DND-41 (cell line): ENCODE measurements around the gene RPUSD1.

Experiments used
- ATAC-seq: fragments of 200-7000 bp; cut with Tn5 transposase; 3 replicates; pipeline ENCODE4 v1.9.1; 2021; ENCODE audit warnings: low read depth; ENCODE audit not compliant: insufficient read depth
- DNase-seq: peaks from one replicate; pipeline ENCODE4 v3.0.0-alpha.2; 2020
- H2AFZ ChIP-seq: 2 replicates; pipeline ENCODE4 v1.6.0; 2012; ENCODE audit warnings: low read depth, low read length
- H3K27ac ChIP-seq: 2 replicates; pipeline ENCODE4 v1.5.1; 2012; ENCODE audit warnings: low read length, inconsistent platforms
- H3K27me3 ChIP-seq: fragments of 200-600 bp; sonication (generic); 2 replicates; pipeline ENCODE4 v1.6.0; 2012; ENCODE audit warnings: low read length, mild to moderate bottlenecking, inconsistent platforms; ENCODE audit not compliant: insufficient read depth, poor library complexity
- H3K36me3 ChIP-seq: 2 replicates; pipeline ENCODE4 v1.5.1; 2012; ENCODE audit warnings: low read length, inconsistent platforms; ENCODE audit not compliant: insufficient read depth
- H3K4me1 ChIP-seq: 2 replicates; pipeline ENCODE4 v1.5.1; 2012; ENCODE audit warnings: mild to moderate bottlenecking, low read length; ENCODE audit not compliant: insufficient read depth
- H3K4me2 ChIP-seq: 2 replicates; pipeline ENCODE4 v1.6.0; 2012; ENCODE audit warnings: mild to moderate bottlenecking, moderate library complexity, low read length, inconsistent platforms; ENCODE audit not compliant: insufficient read depth
- H3K4me3 ChIP-seq, 2 experiments: fragments of 200-600 bp in 1 of 2; shearing (Covaris generic) in 1 of 2; 2 replicates each; pipeline ENCODE4 v1.5.1; 2012 to 2016; ENCODE audit warnings: inconsistent platforms in 2 of 2, low read length in 2 of 2, mild to moderate bottlenecking in 2 of 2, low read depth in 1 of 2, moderate library complexity in 1 of 2
- H3K79me2 ChIP-seq: 2 replicates; pipeline ENCODE4 v1.6.0; 2012; ENCODE audit warnings: low read length, inconsistent platforms; ENCODE audit not compliant: insufficient read depth
- H3K9ac ChIP-seq: 2 replicates; pipeline ENCODE4 v1.6.0; 2012; ENCODE audit warnings: low read depth, mild to moderate bottlenecking, inconsistent platforms, low read length, moderate library complexity
- H3K9me3 ChIP-seq: 2 replicates; pipeline ENCODE4 v1.5.1; 2012; ENCODE audit warnings: low read length, moderate library complexity, mild to moderate bottlenecking, inconsistent platforms; ENCODE audit not compliant: insufficient read depth, severe bottlenecking
- H4K20me1 ChIP-seq: 2 replicates; pipeline ENCODE4 v1.6.0; 2012; ENCODE audit warnings: low read length; ENCODE audit not compliant: insufficient read depth
- CTCF ChIP-seq: IDR thresholded peaks from 2 replicates; pipeline ENCODE4 v1.5.1; 2012; ENCODE audit warnings: borderline replicate concordance, low read length, moderate library complexity, mild to moderate bottlenecking; ENCODE audit not compliant: poor library complexity, severe bottlenecking; ENCODE audit errors: extremely low read depth
- EZH2 ChIP-seq: IDR thresholded peaks from 3 replicates; pipeline ENCODE4 v1.6.1; 2012; ENCODE audit warnings: borderline replicate concordance, low read depth, mild to moderate bottlenecking, moderate library complexity, low read length, inconsistent platforms; ENCODE audit not compliant: severe bottlenecking

The RPUSD1 gene

GRCh38 chr16:790086-790485, 1.9 kb upstream of the RPUSD1 start:
- Histone ChIP-seq H3K36me3 (peaks cover 85% of the 10 kb centered on the region), H3K79me2 (peaks cover 54% of the 10 kb centered on the region), H3K9ac (peak overlapping the region; percentile 93), H3K4me1 (peaks cover 38% of the 10 kb centered on the region), H3K27me3 (no peaks in the 10 kb centered on the region), H4K20me1 (peaks cover 85% of the 10 kb centered on the region), H2AFZ (no peak overlapping the region), H3K4me2 (peak overlapping the region; percentile 100), H3K4me3 (peak overlapping the region in 1 of 2 experiments; percentile 94; a peak in 2 of 4 replicates), H3K9me3 (no peaks in the 10 kb centered on the region), H3K27ac (no peak overlapping the region)
- DNase-seq, result no peak
- no peak for ATAC-seq
- no peak for TF ChIP-seq EZH2

- DNase-seq, result no peak
- peaks cover 83% of the 10 kb centered on the region for H3K36me3 ChIP-seq
- peak overlapping the region; percentile 100 for H3K4me2 ChIP-seq
- ATAC-seq, result no peak
- peak overlapping the region; percentile 76 for H3K27ac ChIP-seq
- H3K27me3 ChIP-seq, result no peaks in the 10 kb centered on the region
- peak overlapping the region; percentile 87 to 94 for H3K4me3 ChIP-seq
- H3K9ac ChIP-seq, result peak overlapping the region; percentile 93
- H2AFZ ChIP-seq, result no peak overlapping the region
- H4K20me1 ChIP-seq, result peaks cover 85% of the 10 kb centered on the region
- H3K4me1 ChIP-seq, result peaks cover 38% of the 10 kb centered on the region
- H3K79me2 ChIP-seq, result peaks cover 54% of the 10 kb centered on the region
- H3K9me3 ChIP-seq, result no peaks in the 10 kb centered on the region
- TF ChIP-seq CTCF (no peak), EZH2 (no peak)
Observed at GRCh38 chr16:789191-789850, 1.1 kb upstream of the RPUSD1 start.

GRCh38 chr16:788399-789126, 382 bp upstream of the RPUSD1 start, which contains the start of gene CHTF18:
Gene CHTF18 (plus strand): TSS chr16:788620. CDS start chr16:788685, 65 bp downstream.
- Histone ChIP-seq H3K4me1 (peaks cover 38% of the 10 kb centered on the region), H3K36me3 (peaks cover 76% of the 10 kb centered on the region), H2AFZ (peak within 1 kb of the TSS; percentile 95)

More at GRCh38 chr16:788399-789126, 382 bp upstream of the RPUSD1 start, which contains the start of gene CHTF18:
- H3K4me2 ChIP-seq, result peak within 1 kb of the TSS; percentile 100
- peak within 1 kb of the TSS; percentile 87 to 94 for H3K4me3 ChIP-seq
- H3K27me3 ChIP-seq, result no peaks in the 10 kb centered on the region
- no peak for TF ChIP-seq EZH2
- no peak for TF ChIP-seq CTCF
- peak within 1 kb of the TSS; percentile 77 for H3K27ac ChIP-seq
- ATAC-seq, result peak; percentile 88
- peaks cover 79% of the 10 kb centered on the region for H4K20me1 ChIP-seq
- H3K79me2 ChIP-seq, result peaks cover 54% of the 10 kb centered on the region
- peak within 1 kb of the TSS; percentile 94 for H3K9ac ChIP-seq
- peak; percentile 95 for DNase-seq
- no peaks in the 10 kb centered on the region for H3K9me3 ChIP-seq
